Activated T-cell treated with anti-CD3 and anti-CD28 coated beads, Interleukin-2, amount 50 U/mL, for 4 hours (primary cell): Measurements from ENCODE around the gene TDRD1. TPM values are rescaled to one million over a fixed set of nuclear protein-coding genes. Genes with fewer than 3 reads are reported as not detected.

Source experiments
- ATAC-seq, 2 donors: fragments of 200-7000 bp; cut with Tn5 transposase; one replicate each; pipeline ENCODE4 v1.10.0; 2021
- DNase-seq: peaks from one replicate; pipeline ENCODE4 v3.0.0-alpha.2; 2020
- H3K27me3 Mint-ChIP-seq: one replicate; pipeline ENCODE4 v1.8.0; 2021; ENCODE audit warnings: low read depth, mixed read lengths
- H3K36me3 Mint-ChIP-seq: one replicate; pipeline ENCODE4 v1.8.0; 2022; ENCODE audit warnings: mixed read lengths; ENCODE audit not compliant: insufficient read depth
- H3K4me1 Mint-ChIP-seq: one replicate; pipeline ENCODE4 v1.8.0; 2021; ENCODE audit warnings: low read depth, mixed read lengths
- H3K4me3 Mint-ChIP-seq: one replicate; pipeline ENCODE4 v1.8.0; 2021; ENCODE audit warnings: mild to moderate bottlenecking, moderate library complexity, mixed read lengths
- H3K9me3 Mint-ChIP-seq: one replicate; pipeline ENCODE4 v1.8.0; 2021; ENCODE audit warnings: mixed read lengths
- total RNA-seq, 3 donors: library from RNA; stranded (reverse); gene quantifications; one replicate each; pipeline ENCODE4 v1.2.1, GENCODE V29; 2021

The TDRD1 gene
- total RNA-seq, 3 donors from 2014 or later = 0.48 to 2.2 (median 0.63) TPM

GRCh38 chr10:114273910-114274309 lies 94.8 kb downstream of the TDRD1 start:
- Mint-ChIP-seq H3K4me1 (no peaks in the 10 kb centered on the region), H3K9me3 (no peaks in the 10 kb centered on the region), H3K4me3 (no peak overlapping the region), H3K27me3 (peaks cover 2% of the 10 kb centered on the region), H3K36me3 (no peaks in the 10 kb centered on the region)
- ATAC-seq = no peak
- no peak for DNase-seq

GRCh38 chr10:114274616-114275453 lies 95.7 kb downstream of the TDRD1 start:
- Mint-ChIP-seq H3K4me1 (no peaks in the 10 kb centered on the region), H3K36me3 (no peaks in the 10 kb centered on the region), H3K4me3 (no peak overlapping the region), H3K9me3 (no peaks in the 10 kb centered on the region), H3K27me3 (peaks cover 4% of the 10 kb centered on the region)
- no peak for DNase-seq
- ATAC-seq = no peak

GRCh38 chr10:114276066-114276465 lies 96.9 kb downstream of the TDRD1 start:
- H3K4me3 Mint-ChIP-seq = no peak overlapping the region
- no peaks in the 10 kb centered on the region for H3K9me3 Mint-ChIP-seq
- H3K36me3 Mint-ChIP-seq = no peaks in the 10 kb centered on the region
- DNase-seq (no peak), ATAC-seq (no peak)
- peaks cover 4% of the 10 kb centered on the region for H3K27me3 Mint-ChIP-seq
- H3K4me1 Mint-ChIP-seq = no peaks in the 10 kb centered on the region

- ATAC-seq = no peak
- Mint-ChIP-seq H3K36me3 (no peaks in the 10 kb centered on the region), H3K27me3 (peaks cover 4% of the 10 kb centered on the region), H3K4me1 (no peaks in the 10 kb centered on the region), H3K4me3 (no peak overlapping the region), H3K9me3 (no peaks in the 10 kb centered on the region)
- DNase-seq = no peak
These were observed 97.5 kb downstream of the TDRD1 start for GRCh38 chr10:114276671-114277070.

- H3K9me3 Mint-ChIP-seq = no peaks in the 10 kb centered on the region
- no peak for ATAC-seq
- H3K4me3 Mint-ChIP-seq = no peak overlapping the region
- peaks cover 2% of the 10 kb centered on the region for H3K27me3 Mint-ChIP-seq
- no peak for DNase-seq
- H3K36me3 Mint-ChIP-seq = no peaks in the 10 kb centered on the region
- H3K4me1 Mint-ChIP-seq = no peaks in the 10 kb centered on the region
These were observed 99.2 kb downstream of the TDRD1 start for GRCh38 chr10:114278140-114278883.

GRCh38 chr10:114278884-114279191 lies 99.7 kb downstream of the TDRD1 start:
- ATAC-seq = no peak
- DNase-seq = no peak
- Mint-ChIP-seq H3K9me3 (no peaks in the 10 kb centered on the region), H3K4me1 (no peaks in the 10 kb centered on the region), H3K36me3 (no peaks in the 10 kb centered on the region), H3K27me3 (peaks cover 2% of the 10 kb centered on the region), H3K4me3 (no peak overlapping the region)

- ATAC-seq = no peak
- no peaks in the 10 kb centered on the region for H3K4me1 Mint-ChIP-seq
- no peaks in the 10 kb centered on the region for H3K9me3 Mint-ChIP-seq
- DNase-seq = no peak
- no peak overlapping the region for H3K4me3 Mint-ChIP-seq
- H3K27me3 Mint-ChIP-seq = peaks cover 2% of the 10 kb centered on the region
- no peaks in the 10 kb centered on the region for H3K36me3 Mint-ChIP-seq
These were observed 100.1 kb downstream of the TDRD1 start for GRCh38 chr10:114279289-114279688.

GRCh38 chr10:114279901-114280644 lies 100.9 kb downstream of the TDRD1 start:
- no peak for DNase-seq
- no peak for ATAC-seq
- H3K27me3 Mint-ChIP-seq = peaks cover 2% of the 10 kb centered on the region
- no peaks in the 10 kb centered on the region for H3K9me3 Mint-ChIP-seq
- no peaks in the 10 kb centered on the region for H3K36me3 Mint-ChIP-seq
- H3K4me3 Mint-ChIP-seq = no peak overlapping the region
- H3K4me1 Mint-ChIP-seq = no peaks in the 10 kb centered on the region

- Mint-ChIP-seq H3K4me3 (no peak overlapping the region), H3K27me3 (peaks cover 2% of the 10 kb centered on the region), H3K9me3 (no peaks in the 10 kb centered on the region), H3K4me1 (no peaks in the 10 kb centered on the region), H3K36me3 (no peaks in the 10 kb centered on the region)
- ATAC-seq = no peak
- no peak for DNase-seq
These were observed 101.9 kb downstream of the TDRD1 start for GRCh38 chr10:114281006-114281405.

- no peaks in the 10 kb centered on the region for H3K4me1 Mint-ChIP-seq
- H3K9me3 Mint-ChIP-seq = no peaks in the 10 kb centered on the region
- H3K4me3 Mint-ChIP-seq = no peak overlapping the region
- ATAC-seq (no peak), DNase-seq (no peak)
- no peaks in the 10 kb centered on the region for H3K36me3 Mint-ChIP-seq
- H3K27me3 Mint-ChIP-seq = peaks cover 2% of the 10 kb centered on the region
These were observed 102.3 kb downstream of the TDRD1 start for GRCh38 chr10:114281461-114281860.

Other genes starting within 250 kb of the TDRD1 start
- under 1 TPM in 2 of 3 donors, not detected in 1; 0.05 to 0.20 TPM for gene ADRB1, start 135.5 kb upstream of the TDRD1 start, total RNA-seq
- gene CCDC186, start 5.2 kb upstream of the TDRD1 start, total RNA-seq = 10 to 100 TPM in 1 of 3 donors, 1 to 10 TPM in 2; 7.4 to 10.5 (median 9.5) TPM
- not detected for gene VWA2, start 59.9 kb downstream of the TDRD1 start, total RNA-seq
- gene AFAP1L2, start 225.1 kb downstream of the TDRD1 start, total RNA-seq = under 1 TPM; 0.20 to 0.45 (median 0.33) TPM